Measurements from ENCODE around the gene UNC13D. TPM values are rescaled to one million over a fixed set of nuclear protein-coding genes. Genes with fewer than 3 reads are reported as not detected.

The UNC13D gene
- total RNA-seq, 1 experiment from 2014 or later = 20.2 TPM

GRCh38 chr17:75822119-75822799, 21.9 kb downstream of the UNC13D start:
- H2AFZ ChIP-seq (ENCODE audit: low read depth, low read length, poor library complexity, severe bottlenecking) = no peak overlapping the region
- H3K79me2 ChIP-seq (ENCODE audit: insufficient read depth, low read length) = no peaks in the 10 kb centered on the region
- no peak overlapping the region for H3K4me2 ChIP-seq (ENCODE audit: low read length)
- ChIA-PET POLR2A (no interaction called here), CTCF (no interaction called here), RAD21 (ENCODE audit: low non-redundant PET in 1 of 2, low total read pairs in 2 of 2, uncharacterized antibody in 2 of 2, unreplicated experiment in 2 of 2) (no interaction called here)
- no peak for ATAC-seq
- DNase-seq (ENCODE audit: low read depth, low spot score) = no peak
- 0 out of 4 replicates have a peak, but pooled peaks cover 0 to 3% of the 10 kb centered on the region in 2 experiments for H3K4me1 ChIP-seq (ENCODE audit: control insufficient read depth in 1 of 2, insufficient read depth in 2 of 2, low read length in 2 of 2)
- H3K27ac ChIP-seq (ENCODE audit: low read depth, low read length) = no peak overlapping the region
- BruUV-seq (replicated peaks) = no TSS peak
- H3K9me3 ChIP-seq (ENCODE audit: control insufficient read depth in 1 of 2, insufficient read depth in 1 of 2, low read depth in 1 of 2, low read length in 2 of 2) = no peaks in the 10 kb centered on the region
- no peaks in the 10 kb centered on the region for H3K27me3 ChIP-seq (ENCODE audit: insufficient read depth, low read length)
- peaks cover 18 to 31% of the 10 kb centered on the region in 2 experiments; a peak in 3 of 4 replicates for H3K36me3 ChIP-seq (ENCODE audit: control insufficient read depth in 1 of 2, insufficient read depth in 2 of 2, low read length in 2 of 2)
- H3K9me2 ChIP-seq (ENCODE audit: insufficient read depth) = no peaks in the 10 kb centered on the region
- H3K4me3 ChIP-seq (replicated peaks in 1 of 2; ENCODE audit: low read depth in 1 of 2, low read length in 2 of 2) = no peak overlapping the region
- intact Hi-C loops (cut with micrococcal nuclease) = no loop called here
- no peak overlapping the region for H3K9ac ChIP-seq (ENCODE audit: low read length)
- no peaks in the 10 kb centered on the region for H4K20me1 ChIP-seq (ENCODE audit: insufficient read depth)
- TF ChIP-seq CEBPB (IDR thresholded peaks at IDR 0.05; ENCODE audit: low read depth) (no peak), POLR2A (IDR thresholded peaks at IDR 0.05; ENCODE audit: borderline replicate concordance, extremely low read depth, insufficient read depth, insufficient read length) (no peak), ZBTB33 (IDR thresholded peaks at IDR 0.05; ENCODE audit: extremely low read depth, insufficient replicate concordance, low read length) (no peak)

GRCh38 chr17:75821552-75821951, 22.7 kb downstream of the UNC13D start:
- no peak for TF ChIP-seq SRF (IDR thresholded peaks at IDR 0.05; ENCODE audit: low read depth)
- no peak for TF ChIP-seq SIN3A (IDR thresholded peaks at IDR 0.05; ENCODE audit: low read depth)
- no peak for TF ChIP-seq JUND (IDR thresholded peaks at IDR 0.05)
- TF ChIP-seq POLR2A (IDR thresholded peaks at IDR 0.05; ENCODE audit: borderline replicate concordance, extremely low read depth, insufficient read depth, insufficient read length) = no peak
- no peak for TF ChIP-seq EZH2 (IDR thresholded peaks at IDR 0.05)
- no peak for TF ChIP-seq POLR2AphosphoS5 (IDR thresholded peaks at IDR 0.05; ENCODE audit: low read depth, low read length)
- no peak for TF ChIP-seq RAD21 (IDR thresholded peaks at IDR 0.05; ENCODE audit: low read depth)
- TF ChIP-seq EGR1 (IDR thresholded peaks at IDR 0.05; ENCODE audit: low read depth) = no peak
- TF ChIP-seq ZNF274 (IDR thresholded peaks at IDR 0.05; ENCODE audit: low read depth, low read length) = no peak
- no peak for TF ChIP-seq CEBPB (IDR thresholded peaks at IDR 0.05; ENCODE audit: low read depth)
- TF ChIP-seq TCF7L2 (IDR thresholded peaks at IDR 0.05; ENCODE audit: borderline replicate concordance, extremely low read depth, insufficient read depth, insufficient read length) = no peak
- H3K27me3 ChIP-seq (ENCODE audit: insufficient read depth, low read length) = no peaks in the 10 kb centered on the region
- H3K27ac ChIP-seq (ENCODE audit: low read depth, low read length) = no peak overlapping the region
- H3K36me3 ChIP-seq (ENCODE audit: control insufficient read depth in 1 of 2, insufficient read depth in 2 of 2, low read length in 2 of 2) = peaks cover 18 to 31% of the 10 kb centered on the region in 2 experiments; a peak in 3 of 4 replicates
- H2AFZ ChIP-seq (ENCODE audit: low read depth, low read length, poor library complexity, severe bottlenecking) = no peak overlapping the region
- no peak overlapping the region for H3K9ac ChIP-seq (ENCODE audit: low read length)
- intact Hi-C loops (cut with micrococcal nuclease) = no loop called here
- no peaks in the 10 kb centered on the region for H4K20me1 ChIP-seq (ENCODE audit: insufficient read depth)
- no peaks in the 10 kb centered on the region for H3K79me2 ChIP-seq (ENCODE audit: insufficient read depth, low read length)
- H3K9me2 ChIP-seq (ENCODE audit: insufficient read depth) = no peaks in the 10 kb centered on the region
- no peaks in the 10 kb centered on the region for H3K9me3 ChIP-seq (ENCODE audit: control insufficient read depth in 1 of 2, insufficient read depth in 1 of 2, low read depth in 1 of 2, low read length in 2 of 2)
- no TSS peak for BruUV-seq (replicated peaks)
- ChIA-PET CTCF (interaction anchor here (1.7 kb wide), 1 partner anchor 8 kb away, joined by 6 read pairs; no protein-coding TSS in a partner anchor), POLR2A (interaction anchor here (0.7 to 1.6 kb wide), 2 partner anchors 17 to 42 kb away, joined by 3 to 6 read pairs; a partner anchor contains a TSS), RAD21 (ENCODE audit: low non-redundant PET in 1 of 2, low total read pairs in 2 of 2, uncharacterized antibody in 2 of 2, unreplicated experiment in 2 of 2) (no interaction called here)
- DNase-seq (ENCODE audit: low read depth, low spot score) (no peak), ATAC-seq (no peak)
- H3K4me1 ChIP-seq (ENCODE audit: control insufficient read depth in 1 of 2, insufficient read depth in 2 of 2, low read length in 2 of 2) = no peaks in the 10 kb centered on the region
- no peak overlapping the region for H3K4me3 ChIP-seq (replicated peaks in 1 of 2; ENCODE audit: low read depth in 1 of 2, low read length in 2 of 2)
- no peak overlapping the region for H3K4me2 ChIP-seq (ENCODE audit: low read length)
